Suprapubic skin (tissue), 4 donors: ENCODE results near the gene LAMA3. TPM values are rescaled to one million over a fixed set of nuclear protein-coding genes. Genes with fewer than 3 reads are reported as not detected.

ENCODE experiments used
- DNase-seq, 2 donors: peaks; one replicate each; pipeline ENCODE4 v3.0.0-alpha.2; 2019; ENCODE audit warnings: low spot score in 2 of 2
- H3K27ac ChIP-seq: fragments of 200-600 bp; sonication (generic); one replicate; pipeline ENCODE4 v1.5.1; 2019
- H3K27me3 ChIP-seq: fragments of 200-600 bp; sonication (generic); one replicate; pipeline ENCODE4 v1.5.1; 2019
- H3K36me3 ChIP-seq: fragments of 200-600 bp; sonication (generic); one replicate; pipeline ENCODE4 v1.5.1; 2019
- H3K4me1 ChIP-seq: fragments of 200-600 bp; sonication (generic); one replicate; pipeline ENCODE4 v1.5.1; 2019
- H3K4me3 ChIP-seq: fragments of 200-600 bp; sonication (generic); one replicate; pipeline ENCODE4 v1.5.1; 2019; ENCODE audit warnings: mild to moderate bottlenecking
- H3K9me3 ChIP-seq: fragments of 200-600 bp; sonication (generic); one replicate; pipeline ENCODE4 v1.5.1; 2019
- CTCF ChIP-seq, 2 donors: fragments of 200-600 bp in 1 of 2; fragments of 450-650 bp in 1 of 2; sonication (generic) in 1 of 2; IDR thresholded peaks; one replicate each; pipeline ENCODE4 v1.5.1; 2016 to 2019; ENCODE audit warnings: antibody characterized with exemption in 2 of 2, mild to moderate bottlenecking in 1 of 2, moderate library complexity in 1 of 2
- EP300 ChIP-seq: sonication (generic); formaldehyde crosslinking; IDR thresholded peaks from one replicate; pipeline ENCODE4 v1.6.1; 2017; ENCODE audit warnings: antibody characterized with exemption
- POLR2A ChIP-seq, 2 donors: fragments of 450-650 bp; IDR thresholded peaks; one replicate each; pipeline ENCODE4 v1.6.1; 2017; ENCODE audit warnings: antibody characterized with exemption in 2 of 2, mild to moderate bottlenecking in 2 of 2, moderate library complexity in 2 of 2
- POLR2AphosphoS5 ChIP-seq, 3 donors: sonication (generic); formaldehyde crosslinking; IDR thresholded peaks; one replicate each; pipeline ENCODE4 v1.6.1; 2017; ENCODE audit warnings: antibody characterized with exemption in 3 of 3
- WGBS: methylation state at CpG from one replicate; pipeline ENCODE4 v1.1.5; 2018; 5-methylcytosine and 5-hydroxymethylcytosine counted together
- total RNA-seq, 4 donors: library from RNA; depleted of rRNA; stranded (reverse); fragments of >200 nt; gene quantifications; one replicate each; pipeline ENCODE4 v1.1.0, GENCODE V29; 2016

LAMA3 gene
- total RNA-seq, 4 donors from 2014 or later = 233 to 370 (median 253) TPM

- TF ChIP-seq EP300 = no peak
- no peak for TF ChIP-seq POLR2AphosphoS5 (IDR thresholded peaks at IDR 0.05)
- no peak for TF ChIP-seq POLR2A (IDR thresholded peaks at IDR 0.05)
- no peak for TF ChIP-seq CTCF (IDR thresholded peaks at IDR 0.05)
These were observed 238.8 kb downstream of the LAMA3 start for GRCh38 chr18:23927821-23928746.

GRCh38 chr18:23929362-23929930, 240.2 kb downstream of the LAMA3 start:
- Histone ChIP-seq H3K27me3 (no peaks in the 10 kb centered on the region), H3K4me1 (no peaks in the 10 kb centered on the region), H3K9me3 (no peaks in the 10 kb centered on the region), H3K4me3 (no peak overlapping the region), H3K36me3 (peaks cover 47% of the 10 kb centered on the region), H3K27ac (no peak overlapping the region)
- no peak for DNase-seq
- TF ChIP-seq CTCF (IDR thresholded peaks at IDR 0.05) (no peak), POLR2AphosphoS5 (IDR thresholded peaks at IDR 0.05) (no peak), POLR2A (IDR thresholded peaks at IDR 0.05) (no peak), EP300 (no peak)
- WGBS = 88% methylated on average over 5 of the region's 5 CpGs

More at GRCh38 chr18:23927821-23928746, 238.8 kb downstream of the LAMA3 start:
- H3K4me1 ChIP-seq = no peaks in the 10 kb centered on the region
- no peak overlapping the region for H3K4me3 ChIP-seq
- peaks cover 45% of the 10 kb centered on the region for H3K36me3 ChIP-seq
- no peak overlapping the region for H3K27ac ChIP-seq
- DNase-seq = no peak
- H3K27me3 ChIP-seq = no peaks in the 10 kb centered on the region
- WGBS = 82% methylated on average over 13 of the region's 13 CpGs
- no peaks in the 10 kb centered on the region for H3K9me3 ChIP-seq

- no peak for TF ChIP-seq POLR2AphosphoS5 (IDR thresholded peaks at IDR 0.05)
- TF ChIP-seq EP300 = no peak
- TF ChIP-seq CTCF (IDR thresholded peaks at IDR 0.05) = no peak
- no peak for TF ChIP-seq POLR2A (IDR thresholded peaks at IDR 0.05)
- H3K27me3 ChIP-seq = no peaks in the 10 kb centered on the region
- H3K4me1 ChIP-seq = no peaks in the 10 kb centered on the region
- no peak overlapping the region for H3K27ac ChIP-seq
- DNase-seq = no peak
- H3K36me3 ChIP-seq = peaks cover 53% of the 10 kb centered on the region
- H3K4me3 ChIP-seq = no peak overlapping the region
- 95% methylated on average over 1 of the region's 1 CpG for WGBS
- no peaks in the 10 kb centered on the region for H3K9me3 ChIP-seq
These were observed 240.7 kb downstream of the LAMA3 start for GRCh38 chr18:23930002-23930401.

GRCh38 chr18:23932385-23933067, 243.3 kb downstream of the LAMA3 start:
- H3K27me3 ChIP-seq = no peaks in the 10 kb centered on the region
- H3K4me3 ChIP-seq = no peak overlapping the region
- 49% methylated on average over 8 of the region's 8 CpGs for WGBS
- DNase-seq = no peak
- H3K4me1 ChIP-seq = peaks cover 3% of the 10 kb centered on the region
- TF ChIP-seq POLR2A (IDR thresholded peaks at IDR 0.05) (no peak), POLR2AphosphoS5 (IDR thresholded peaks at IDR 0.05) (no peak), CTCF (IDR thresholded peaks at IDR 0.05) (no peak), EP300 (no peak)
- no peaks in the 10 kb centered on the region for H3K9me3 ChIP-seq
- H3K27ac ChIP-seq = no peak overlapping the region
- H3K36me3 ChIP-seq = peaks cover 56% of the 10 kb centered on the region

GRCh38 chr18:23933407-23933806, 244.2 kb downstream of the LAMA3 start:
- Histone ChIP-seq H3K27me3 (no peaks in the 10 kb centered on the region), H3K4me1 (peaks cover 3% of the 10 kb centered on the region), H3K4me3 (no peak overlapping the region), H3K9me3 (no peaks in the 10 kb centered on the region), H3K36me3 (peaks cover 53% of the 10 kb centered on the region), H3K27ac (no peak overlapping the region)
- 89% methylated on average over 1 of the region's 1 CpG for WGBS
- no peak for DNase-seq
- no peak for TF ChIP-seq EP300
- TF ChIP-seq CTCF (IDR thresholded peaks at IDR 0.05) = no peak
- TF ChIP-seq POLR2AphosphoS5 (IDR thresholded peaks at IDR 0.05) = no peak
- no peak for TF ChIP-seq POLR2A (IDR thresholded peaks at IDR 0.05)
